ENCODE measurements around the gene CRADD. TPM values are rescaled to one million over a fixed set of nuclear protein-coding genes. Genes with fewer than 3 reads are reported as not detected.

The CRADD gene
- total RNA-seq, 3 donors from 2014 or later = 24.0 to 49.8 (median 44.2) TPM

DNA sequence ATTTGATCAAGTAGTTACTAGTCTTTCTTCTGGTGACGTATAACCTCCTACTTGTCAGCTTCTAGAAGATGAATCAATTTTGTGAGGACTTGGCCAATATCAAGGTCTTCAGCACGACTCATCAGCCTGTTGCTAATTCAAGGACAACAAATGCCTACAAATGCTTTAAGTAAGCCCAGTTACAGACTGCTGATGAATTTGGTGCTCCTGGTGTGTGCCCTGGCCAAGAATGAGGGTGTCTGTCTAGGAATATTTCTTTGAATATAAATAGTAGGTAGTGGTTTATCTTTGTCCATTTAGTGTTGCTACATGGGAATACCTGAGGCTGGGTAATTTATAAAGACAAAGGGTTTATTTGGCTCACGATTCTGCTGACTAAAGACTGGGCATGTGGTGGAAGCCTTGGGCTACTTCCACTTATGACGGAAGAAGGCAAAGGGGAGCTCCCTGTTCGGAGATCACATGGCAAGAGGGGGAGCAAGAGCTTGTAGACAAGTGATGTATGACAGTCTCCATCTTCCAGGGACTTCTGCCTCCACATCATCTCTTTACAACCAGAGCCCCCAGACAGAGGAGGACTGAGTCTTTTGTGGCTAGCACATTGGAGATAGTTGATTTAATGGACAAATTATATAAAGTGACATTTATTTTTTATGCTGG, 180.2 kb downstream of the CRADD start:
- no peak overlapping the region for H3K27ac ChIP-seq
- H3K4me1 ChIP-seq = no peaks in the 10 kb centered on the region
- no peaks in the 10 kb centered on the region for H3K36me3 ChIP-seq
- H3K4me3 ChIP-seq = no peak overlapping the region
- no peak for DNase-seq (ENCODE audit: low spot score in 2 of 2)
- no peaks in the 10 kb centered on the region for H3K27me3 ChIP-seq
- TF ChIP-seq, protein P1, sequence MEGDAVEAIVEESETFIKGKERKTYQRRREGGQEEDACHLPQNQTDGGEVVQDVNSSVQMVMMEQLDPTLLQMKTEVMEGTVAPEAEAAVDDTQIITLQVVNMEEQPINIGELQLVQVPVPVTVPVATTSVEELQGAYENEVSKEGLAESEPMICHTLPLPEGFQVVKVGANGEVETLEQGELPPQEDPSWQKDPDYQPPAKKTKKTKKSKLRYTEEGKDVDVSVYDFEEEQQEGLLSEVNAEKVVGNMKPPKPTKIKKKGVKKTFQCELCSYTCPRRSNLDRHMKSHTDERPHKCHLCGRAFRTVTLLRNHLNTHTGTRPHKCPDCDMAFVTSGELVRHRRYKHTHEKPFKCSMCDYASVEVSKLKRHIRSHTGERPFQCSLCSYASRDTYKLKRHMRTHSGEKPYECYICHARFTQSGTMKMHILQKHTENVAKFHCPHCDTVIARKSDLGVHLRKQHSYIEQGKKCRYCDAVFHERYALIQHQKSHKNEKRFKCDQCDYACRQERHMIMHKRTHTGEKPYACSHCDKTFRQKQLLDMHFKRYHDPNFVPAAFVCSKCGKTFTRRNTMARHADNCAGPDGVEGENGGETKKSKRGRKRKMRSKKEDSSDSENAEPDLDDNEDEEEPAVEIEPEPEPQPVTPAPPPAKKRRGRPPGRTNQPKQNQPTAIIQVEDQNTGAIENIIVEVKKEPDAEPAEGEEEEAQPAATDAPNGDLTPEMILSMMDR (IDR thresholded peaks at IDR 0.05) = no peak
- no peak for TF ChIP-seq POLR2A (IDR thresholded peaks at IDR 0.05)
- no peak for TF ChIP-seq POLR2AphosphoS5 (IDR thresholded peaks at IDR 0.05)
- intact Hi-C loops (cut with DNase I; ENCODE audit: low total_unique reads) = no loop called here
- no peaks in the 10 kb centered on the region for H3K9me3 ChIP-seq

DNA sequence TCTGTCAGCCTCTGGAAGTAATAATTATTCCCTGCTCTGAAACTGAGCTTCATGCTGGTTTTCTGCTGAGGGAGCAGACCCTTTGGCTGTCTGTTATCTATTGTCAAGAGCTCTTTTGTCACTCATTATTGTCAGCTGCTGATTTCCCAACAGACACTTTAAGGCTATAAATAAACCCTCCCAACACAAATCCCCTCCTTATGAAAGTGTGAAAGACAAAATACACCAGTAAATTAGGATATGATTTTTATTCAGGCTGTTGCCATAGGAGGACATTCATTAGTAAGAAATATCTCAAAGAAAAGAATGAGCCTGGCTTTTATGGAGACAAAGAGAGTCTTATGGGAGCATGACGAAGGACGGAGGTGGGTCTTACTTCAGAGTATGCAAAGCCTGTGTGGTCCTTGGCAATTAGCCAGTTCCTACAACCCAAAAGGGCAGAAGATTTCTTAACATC, 180.8 kb downstream of the CRADD start:
- no peak overlapping the region for H3K27ac ChIP-seq
- H3K4me1 ChIP-seq = no peaks in the 10 kb centered on the region
- TF ChIP-seq, protein P1 (IDR thresholded peaks at IDR 0.05) = no peak
- TF ChIP-seq POLR2AphosphoS5 (IDR thresholded peaks at IDR 0.05) (no peak), POLR2A (IDR thresholded peaks at IDR 0.05) (no peak)
- no peak overlapping the region for H3K4me3 ChIP-seq
- H3K27me3 ChIP-seq = no peaks in the 10 kb centered on the region
- H3K36me3 ChIP-seq = no peaks in the 10 kb centered on the region
- H3K9me3 ChIP-seq = no peaks in the 10 kb centered on the region
- intact Hi-C loops (cut with DNase I; ENCODE audit: low total_unique reads) = no loop called here
- no peak for DNase-seq (ENCODE audit: low spot score in 2 of 2)

DNA sequence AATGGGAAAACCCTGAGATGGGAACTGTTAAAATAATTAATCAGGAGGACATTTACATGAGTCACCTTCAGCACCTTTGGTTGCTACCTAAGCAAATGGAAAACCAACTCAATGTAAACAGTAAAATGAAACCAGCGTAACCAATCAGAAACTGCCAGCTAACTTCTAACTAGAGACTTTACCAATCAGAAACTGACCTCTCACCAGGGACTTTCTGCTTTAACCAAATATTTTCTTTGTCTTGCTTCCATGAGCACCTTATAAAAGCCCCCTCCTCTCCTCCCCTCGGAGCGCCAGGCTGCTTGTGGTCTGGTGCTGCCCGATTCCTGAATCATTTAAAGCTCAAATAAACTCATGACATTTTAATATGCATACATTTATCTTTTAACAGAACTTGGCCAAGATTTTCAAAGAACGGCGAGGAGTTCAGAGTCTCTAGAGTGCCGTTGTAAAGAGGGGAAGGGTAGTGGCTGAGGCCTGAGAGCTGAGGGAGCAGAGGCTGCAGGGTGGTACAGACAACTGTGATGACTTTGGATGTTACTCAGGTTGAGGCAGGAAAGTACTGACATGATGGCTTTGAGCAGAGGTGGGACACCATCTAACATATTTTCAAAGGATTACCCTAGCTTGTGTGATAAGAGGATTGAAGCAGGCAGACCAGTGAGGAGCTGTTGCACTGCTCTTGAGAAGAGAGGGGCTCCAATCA, 183.6 kb downstream of the CRADD start:
- peaks cover 8 to 10% of the 10 kb centered on the region in 2 donors for H3K9me3 ChIP-seq

DNA sequence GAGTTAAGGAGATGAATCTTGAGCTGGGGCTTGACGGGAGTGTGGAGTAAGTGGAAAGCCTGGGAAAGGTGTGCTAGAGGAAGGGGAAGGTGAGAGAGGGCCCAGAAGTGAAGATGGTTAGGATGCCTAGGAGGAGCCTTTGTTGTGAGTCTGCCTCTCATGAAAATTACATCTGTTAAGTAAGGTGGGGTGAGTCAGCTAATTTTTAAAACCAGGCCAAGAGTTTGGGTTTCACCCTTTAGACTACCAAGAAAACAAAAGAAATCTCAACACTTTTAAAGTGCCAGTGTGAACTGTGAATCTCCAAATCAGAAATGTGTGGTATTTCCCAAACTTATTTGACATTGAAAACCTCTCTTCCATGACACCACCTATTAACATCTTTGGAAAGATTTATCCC, 185.2 kb downstream of the CRADD start:
- Histone ChIP-seq H3K27ac (no peak overlapping the region), H3K27me3 (no peaks in the 10 kb centered on the region), H3K4me3 (no peak overlapping the region), H3K9me3 (peaks cover 8 to 17% of the 10 kb centered on the region in 2 donors), H3K4me1 (no peaks in the 10 kb centered on the region), H3K36me3 (no peaks in the 10 kb centered on the region)
- no peak for DNase-seq (ENCODE audit: low spot score in 2 of 2)
- intact Hi-C loops (cut with DNase I; ENCODE audit: low total_unique reads) = no loop called here
- no peak for TF ChIP-seq POLR2AphosphoS5 (IDR thresholded peaks at IDR 0.05)
- TF ChIP-seq, protein P1 (IDR thresholded peaks at IDR 0.05) = no peak

More for the DNA sequence above, 183.6 kb downstream of the CRADD start:
- no peak for DNase-seq (ENCODE audit: low spot score in 2 of 2)
- intact Hi-C loops (cut with DNase I; ENCODE audit: low total_unique reads) = no loop called here
- H3K36me3 ChIP-seq = no peaks in the 10 kb centered on the region
- no peaks in the 10 kb centered on the region for H3K4me1 ChIP-seq
- no peak overlapping the region for H3K4me3 ChIP-seq
- no peak overlapping the region for H3K27ac ChIP-seq
- H3K27me3 ChIP-seq = no peaks in the 10 kb centered on the region
- TF ChIP-seq POLR2A (IDR thresholded peaks at IDR 0.05) (no peak), POLR2AphosphoS5 (IDR thresholded peaks at IDR 0.05) (no peak)
- TF ChIP-seq, protein P1 (IDR thresholded peaks at IDR 0.05) = no peak

DNA sequence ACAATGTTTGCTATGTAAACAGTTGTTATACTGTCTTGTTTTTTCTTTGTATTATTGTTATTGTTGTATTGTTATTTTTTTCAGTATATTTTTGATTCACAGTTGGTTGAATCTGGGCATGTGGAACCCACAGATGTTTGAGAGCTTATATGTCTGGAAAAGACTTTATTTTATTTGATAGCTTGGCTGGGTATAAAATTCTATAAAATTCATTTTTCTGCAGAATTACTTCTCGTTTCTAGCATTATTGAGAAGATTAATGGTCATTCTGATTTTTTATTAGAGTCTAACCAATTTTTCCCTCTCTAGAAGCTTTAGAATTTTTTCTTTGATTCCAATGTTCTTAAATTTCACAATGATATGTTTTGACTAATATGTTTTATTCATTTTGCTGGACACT, 188.6 kb downstream of the CRADD start:
- Histone ChIP-seq H3K36me3 (no peaks in the 10 kb centered on the region), H3K9me3 (peaks cover 17 to 18% of the 10 kb centered on the region in 2 donors), H3K4me3 (no peak overlapping the region), H3K4me1 (no peaks in the 10 kb centered on the region), H3K27me3 (no peaks in the 10 kb centered on the region), H3K27ac (no peak overlapping the region)
- intact Hi-C loops (cut with DNase I; ENCODE audit: low total_unique reads) = no loop called here
- no peak for DNase-seq (ENCODE audit: low spot score in 2 of 2)
- no peak for TF ChIP-seq POLR2A (IDR thresholded peaks at IDR 0.05)
- TF ChIP-seq, protein P1 (IDR thresholded peaks at IDR 0.05) = no peak
